Measurements from ENCODE around the gene MARCO. TPM values are rescaled to one million over a fixed set of nuclear protein-coding genes. Genes with fewer than 3 reads are reported as not detected.

The MARCO gene
- total and polyA plus RNA-seq, 2 of the 8 experiments (the other 6 are each of a cell fraction or from before 2014, with no cell fraction given), result not detected

DNA sequence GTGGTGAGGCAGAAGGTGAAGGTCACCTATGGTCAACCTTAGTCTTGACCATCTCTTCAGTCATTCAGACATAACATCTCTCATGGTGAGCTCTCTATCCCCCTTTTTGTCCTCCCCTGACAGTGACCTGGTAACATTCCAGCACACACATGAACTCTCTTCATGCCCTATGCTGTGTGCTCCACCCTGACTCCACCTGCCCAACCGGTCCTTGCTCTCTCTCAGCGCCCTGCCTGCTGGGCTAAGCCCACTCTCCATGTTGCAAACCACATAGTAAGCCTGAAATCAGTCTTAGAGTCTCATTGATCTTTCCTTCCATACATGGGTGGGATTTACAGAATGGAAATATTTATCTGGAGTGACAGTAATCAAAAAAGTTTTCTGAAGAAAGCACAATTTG lies 52.8 kb downstream of the MARCO start:
- 84% methylated on average over 2 of the region's 2 CpGs; no CpG with 5 or more reads in 1 of the 2 experiments for WGBS, 2 experiments (ENCODE audit: extremely low coverage in 1 of 2, insufficient coverage in 1 of 2, insufficient read length in 1 of 2, insufficient replicate concordance in 2 of 2, low coverage in 1 of 2, low lambda C conversion rate in 2 of 2, missing lambda C conversion rate in 1 of 2)
- ChIA-PET CTCF (ENCODE audit: partially characterized antibody) (interaction anchor here (0.8 to 2.4 kb wide), 3 partner anchors 56 to 217 kb away, joined by 3 to 8 read pairs (median 3); no protein-coding TSS in a partner anchor), POLR2A (ENCODE audit: partially characterized antibody) (no interaction called here)
- Histone ChIP-seq H3K14ac (ENCODE audit: insufficient read length) (no peak overlapping the region), H2BK120ac (replicated peaks; ENCODE audit: low read depth, low read length) (no peak overlapping the region), H3K27me3 (replicated peaks in 1 of 4; ENCODE audit: control insufficient read depth in 3 of 4, extremely low read depth in 1 of 4, insufficient read depth in 3 of 4, low read length in 3 of 4) (no peaks in the 10 kb centered on the region), H2BK5ac (ENCODE audit: low read depth, low read length) (no peak overlapping the region), H4K5ac (ENCODE audit: insufficient read length, low read depth, low read length) (no peak overlapping the region), H3K23ac (ENCODE audit: insufficient read length) (no peak overlapping the region), H4K20me1 (replicated peaks in 1 of 2; ENCODE audit: control insufficient read depth in 1 of 2, insufficient read depth in 2 of 2, low read length in 2 of 2) (no peaks in the 10 kb centered on the region), H3K27ac (ENCODE audit: low read depth, low read length) (no peak overlapping the region), H2BK20ac (ENCODE audit: low read length) (no peak overlapping the region), H3K9me3 (ENCODE audit: insufficient read depth in 2 of 2, low read depth in 1 of 2, low read length in 1 of 2) (no peaks in the 10 kb centered on the region), H2AK5ac (ENCODE audit: low read depth, low read length) (no peak overlapping the region), H3K4me2 (ENCODE audit: insufficient read depth in 1 of 2, low read depth in 2 of 2, low read length in 2 of 2) (no peak overlapping the region), H3K79me2 (ENCODE audit: control insufficient read depth in 1 of 2, insufficient read depth in 2 of 2, low read length in 2 of 2) (no peaks in the 10 kb centered on the region), H3K36me3 (ENCODE audit: control insufficient read depth in 2 of 4, insufficient read depth in 4 of 4, low read length in 3 of 4) (no peaks in the 10 kb centered on the region), H3K79me1 (ENCODE audit: low read depth, low read length) (no peaks in the 10 kb centered on the region), H3K9ac (replicated peaks in 1 of 4; ENCODE audit: extremely low read depth in 1 of 4, low read depth in 3 of 4, low read length in 3 of 4) (no peak overlapping the region), H3K56ac (replicated peaks; ENCODE audit: insufficient read length, low read depth, low read length) (no peak overlapping the region), H4K91ac (replicated peaks; ENCODE audit: insufficient read length, low read length) (no peak overlapping the region), H2BK12ac (ENCODE audit: low read depth, low read length) (no peak overlapping the region), H3K4me3 (ENCODE audit: extremely low read depth in 1 of 4, insufficient read depth in 2 of 4, low read depth in 3 of 4, low read length in 4 of 4) (no peak overlapping the region), H2AFZ (ENCODE audit: low read length) (no peak overlapping the region), H4K8ac (ENCODE audit: extremely low read depth, insufficient read depth, low read length) (no peak overlapping the region), H3K18ac (ENCODE audit: extremely low read depth, low read length) (no peak overlapping the region), H3K4ac (replicated peaks; ENCODE audit: insufficient read length, low read depth, low read length) (no peak overlapping the region), H2BK15ac (ENCODE audit: low read length) (no peak overlapping the region), H3K4me1 (replicated peaks in 1 of 4; ENCODE audit: control insufficient read depth in 3 of 4, insufficient read depth in 4 of 4, low read length in 3 of 4) (no peaks in the 10 kb centered on the region; a peak in 1 of 7 replicates), H3K23me2 (ENCODE audit: low read depth, low read length) (no peaks in the 10 kb centered on the region)
- DNase-seq (ENCODE audit: low read depth in 1 of 2, low spot score in 2 of 2) (no peak), FAIRE-seq (no peak)
- no peak for TF ChIP-seq EGR1 (IDR thresholded peaks at IDR 0.05; ENCODE audit: borderline replicate concordance, low read depth, low read length)
- TF ChIP-seq SAP30 (IDR thresholded peaks at IDR 0.05; ENCODE audit: insufficient read depth, insufficient replicate concordance, low read length), result no peak
- no peak for TF ChIP-seq JUN (IDR thresholded peaks at IDR 0.05; ENCODE audit: low read depth, low read length)
- TF ChIP-seq, protein P1, sequence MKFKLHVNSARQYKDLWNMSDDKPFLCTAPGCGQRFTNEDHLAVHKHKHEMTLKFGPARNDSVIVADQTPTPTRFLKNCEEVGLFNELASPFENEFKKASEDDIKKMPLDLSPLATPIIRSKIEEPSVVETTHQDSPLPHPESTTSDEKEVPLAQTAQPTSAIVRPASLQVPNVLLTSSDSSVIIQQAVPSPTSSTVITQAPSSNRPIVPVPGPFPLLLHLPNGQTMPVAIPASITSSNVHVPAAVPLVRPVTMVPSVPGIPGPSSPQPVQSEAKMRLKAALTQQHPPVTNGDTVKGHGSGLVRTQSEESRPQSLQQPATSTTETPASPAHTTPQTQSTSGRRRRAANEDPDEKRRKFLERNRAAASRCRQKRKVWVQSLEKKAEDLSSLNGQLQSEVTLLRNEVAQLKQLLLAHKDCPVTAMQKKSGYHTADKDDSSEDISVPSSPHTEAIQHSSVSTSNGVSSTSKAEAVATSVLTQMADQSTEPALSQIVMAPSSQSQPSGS (IDR thresholded peaks at IDR 0.05; ENCODE audit: low read length), result no peak
- TF ChIP-seq SRF (IDR thresholded peaks at IDR 0.05; ENCODE audit: low read depth, low read length), result no peak
- no peak for TF ChIP-seq CREB1 (IDR thresholded peaks at IDR 0.05)
- TF ChIP-seq BACH1 (IDR thresholded peaks at IDR 0.05; ENCODE audit: low read length), result no peak
- no peak for TF ChIP-seq SIN3A (conservative IDR thresholded peaks at IDR 0.05 in 1 of 2, IDR thresholded peaks at IDR 0.05 in 1 of 2; ENCODE audit: low read depth in 1 of 2, low read length in 2 of 2)
- no peak for TF ChIP-seq HDAC6 (IDR thresholded peaks at IDR 0.05; ENCODE audit: low read depth, low read length)
- no peak for TF ChIP-seq RFX5 (IDR thresholded peaks at IDR 0.05; ENCODE audit: borderline replicate concordance, low read depth, low read length)
- no peak for TF ChIP-seq MAFK (IDR thresholded peaks at IDR 0.05; ENCODE audit: low read depth, low read length)
- TF ChIP-seq, protein P2, sequence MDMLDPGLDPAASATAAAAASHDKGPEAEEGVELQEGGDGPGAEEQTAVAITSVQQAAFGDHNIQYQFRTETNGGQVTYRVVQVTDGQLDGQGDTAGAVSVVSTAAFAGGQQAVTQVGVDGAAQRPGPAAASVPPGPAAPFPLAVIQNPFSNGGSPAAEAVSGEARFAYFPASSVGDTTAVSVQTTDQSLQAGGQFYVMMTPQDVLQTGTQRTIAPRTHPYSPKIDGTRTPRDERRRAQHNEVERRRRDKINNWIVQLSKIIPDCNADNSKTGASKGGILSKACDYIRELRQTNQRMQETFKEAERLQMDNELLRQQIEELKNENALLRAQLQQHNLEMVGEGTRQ (IDR thresholded peaks at IDR 0.05; ENCODE audit: low read length), result no peak

All from H1 (cell line).